Skin of body (tissue), 3 donors: ENCODE data around the gene CCK. TPM values are rescaled to one million over a fixed set of nuclear protein-coding genes. Genes with fewer than 3 reads are reported as not detected.

ENCODE experiments used
- DNase-seq: peaks from one replicate; lab custom pipeline; 2025; lab: John Stamatoyannopoulos, UW
- small RNA-seq: library from RNA; depleted of rRNA; stranded (forward); fragments of <200 nt; gene quantifications from one replicate; pipeline ENCODE3, GENCODE V24; 2014; ENCODE audit warnings: low replicate concordance
- total RNA-seq: library from RNA; depleted of rRNA; stranded (reverse); fragments of >200 nt; gene quantifications from one replicate; pipeline ENCODE4 v1.2.3, GENCODE V29; 2014

The CCK gene
- total RNA-seq, 1 donor from 2014 or later, result 1.6 TPM

DNA sequence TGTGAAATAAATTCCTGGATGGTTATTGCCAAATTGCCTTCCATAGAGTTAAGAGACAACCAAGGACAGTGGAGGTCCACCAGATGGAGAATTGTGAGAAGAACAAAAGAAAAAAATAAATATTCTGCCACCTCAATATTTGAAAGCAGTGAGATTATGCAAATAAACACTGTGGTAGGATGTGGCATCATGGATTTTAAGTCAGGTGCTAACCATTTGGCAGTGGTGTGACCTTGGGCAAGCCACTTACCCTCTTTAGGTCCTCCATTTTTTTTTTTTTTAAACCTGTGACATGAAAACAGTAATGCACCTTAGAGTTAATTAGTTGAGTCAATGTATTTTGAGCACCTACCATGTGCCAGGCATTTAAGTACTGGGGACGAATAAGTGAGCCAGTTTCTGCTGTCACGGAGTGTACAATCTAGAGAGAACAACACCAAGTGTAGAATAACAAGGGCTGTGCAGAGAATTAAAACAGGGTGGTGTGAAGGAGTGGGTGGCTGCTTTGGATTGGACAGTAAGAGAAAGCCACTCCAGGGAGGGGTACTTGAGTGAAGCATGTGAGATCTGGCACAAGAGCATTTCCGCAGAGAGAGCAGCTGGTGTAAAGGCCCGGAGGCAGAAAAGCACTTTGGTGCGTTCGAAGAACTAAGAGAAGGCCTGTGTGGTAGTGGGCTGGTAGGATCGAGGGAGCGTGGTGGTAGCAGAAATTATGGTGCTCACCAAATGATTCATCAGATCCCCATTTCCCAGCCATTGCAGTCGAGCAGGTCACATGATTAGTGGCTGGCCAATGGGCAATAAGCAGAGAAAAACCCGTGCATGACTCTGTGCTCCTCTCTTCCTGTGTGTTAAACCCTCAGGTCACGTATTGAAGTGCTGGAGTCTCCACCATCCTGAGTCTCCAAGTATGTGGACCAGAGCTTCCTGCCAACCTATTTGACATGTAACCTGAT is 39.2 kb downstream of the CCK start:
- no peak for DNase-seq

DNA sequence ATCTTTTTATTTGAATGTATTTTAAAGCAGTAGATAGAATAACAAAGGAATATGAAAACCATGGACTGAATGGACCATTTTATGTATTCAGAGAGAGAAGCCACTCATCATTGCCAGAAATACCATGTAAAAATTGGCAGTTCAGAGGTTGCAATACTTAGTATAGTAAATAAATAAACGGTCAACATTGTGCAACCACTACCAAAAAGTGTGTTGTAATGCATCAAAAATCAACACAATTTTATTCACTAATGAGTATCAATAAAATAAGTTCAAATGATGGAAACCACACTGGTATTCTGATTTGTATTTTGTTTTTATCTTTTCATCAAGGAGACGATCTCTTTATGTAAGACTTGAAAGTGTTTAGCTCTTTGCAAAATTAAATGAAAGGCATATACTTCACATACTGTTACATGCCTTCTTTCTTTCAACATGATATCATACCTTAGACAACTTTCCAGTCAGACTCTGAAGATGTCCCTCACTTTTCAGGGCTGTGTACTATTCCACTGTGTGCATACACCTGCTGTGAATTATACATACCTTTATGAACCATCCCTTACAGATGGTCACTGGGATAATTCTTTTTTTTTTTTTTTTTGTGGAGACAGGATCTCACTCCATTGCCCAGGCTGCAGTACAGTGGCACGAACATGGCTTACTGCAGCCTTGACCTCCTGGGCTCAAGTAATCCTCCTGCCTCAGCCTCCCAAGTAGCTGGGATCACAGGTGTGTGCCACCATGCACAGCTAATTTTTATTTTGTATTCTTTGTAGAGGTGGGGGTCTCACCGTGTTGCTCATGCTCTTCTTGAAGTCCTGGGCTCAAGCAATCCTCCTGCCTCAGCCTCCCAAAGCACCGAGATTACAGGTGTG is 40.3 kb downstream of the CCK start:
- DNase-seq, result no peak

DNA sequence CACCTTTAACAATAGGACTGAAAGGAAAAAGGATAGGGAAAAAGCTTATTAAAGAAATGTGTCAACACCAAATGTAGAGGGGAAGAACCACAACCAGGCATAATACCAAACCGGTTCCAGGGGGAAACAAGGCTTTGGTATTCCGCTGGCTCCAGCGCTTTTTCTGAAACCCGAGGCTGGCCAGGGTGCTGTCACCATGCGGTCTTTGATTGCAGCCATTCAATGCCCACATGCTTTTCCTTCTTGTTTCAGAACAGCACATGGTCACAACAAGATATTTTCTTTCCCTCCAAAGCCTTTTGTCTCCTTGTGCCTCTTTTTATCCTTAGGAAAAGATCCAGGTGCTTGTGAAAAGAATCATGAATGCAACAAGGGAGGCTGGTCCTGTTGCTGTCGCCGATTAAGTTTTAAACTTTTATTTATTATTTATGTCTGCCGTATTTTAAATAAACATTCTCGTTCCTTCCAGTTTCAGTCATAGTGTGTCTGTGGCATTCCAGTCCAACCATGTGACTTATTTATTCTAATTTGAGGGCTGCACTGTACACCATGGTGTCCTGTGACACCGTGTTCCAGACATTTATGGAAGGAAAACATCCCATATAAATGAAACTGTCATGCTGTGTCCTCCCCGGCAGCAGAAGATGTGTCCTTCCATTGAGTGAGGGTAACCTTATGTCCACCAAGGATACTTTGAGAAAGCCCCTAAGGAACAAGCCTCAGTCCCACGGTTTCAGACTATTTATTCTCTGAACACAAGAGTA is 41.1 kb downstream of the CCK start:
- DNase-seq, result no peak

DNA sequence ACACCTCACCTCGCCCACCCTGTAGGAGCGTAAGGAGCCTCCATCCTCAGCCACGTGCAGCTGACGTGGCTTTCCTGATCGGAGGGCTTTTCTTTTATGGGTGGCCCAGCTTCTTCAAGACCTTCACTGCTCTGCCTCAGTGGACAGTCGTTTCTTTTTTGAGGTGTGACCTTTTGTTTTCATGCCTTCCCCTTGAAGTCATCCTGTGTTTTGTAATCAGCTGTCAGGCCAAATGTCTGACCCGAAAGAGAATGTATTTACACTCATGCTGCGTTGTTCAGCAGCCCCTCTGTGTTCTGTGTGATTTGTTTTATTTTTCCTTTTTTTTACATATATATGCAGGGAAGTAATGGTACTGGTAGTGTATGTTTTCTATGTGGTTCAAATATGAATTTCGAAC is 41.8 kb downstream of the CCK start:
- DNase-seq, result no peak

DNA sequence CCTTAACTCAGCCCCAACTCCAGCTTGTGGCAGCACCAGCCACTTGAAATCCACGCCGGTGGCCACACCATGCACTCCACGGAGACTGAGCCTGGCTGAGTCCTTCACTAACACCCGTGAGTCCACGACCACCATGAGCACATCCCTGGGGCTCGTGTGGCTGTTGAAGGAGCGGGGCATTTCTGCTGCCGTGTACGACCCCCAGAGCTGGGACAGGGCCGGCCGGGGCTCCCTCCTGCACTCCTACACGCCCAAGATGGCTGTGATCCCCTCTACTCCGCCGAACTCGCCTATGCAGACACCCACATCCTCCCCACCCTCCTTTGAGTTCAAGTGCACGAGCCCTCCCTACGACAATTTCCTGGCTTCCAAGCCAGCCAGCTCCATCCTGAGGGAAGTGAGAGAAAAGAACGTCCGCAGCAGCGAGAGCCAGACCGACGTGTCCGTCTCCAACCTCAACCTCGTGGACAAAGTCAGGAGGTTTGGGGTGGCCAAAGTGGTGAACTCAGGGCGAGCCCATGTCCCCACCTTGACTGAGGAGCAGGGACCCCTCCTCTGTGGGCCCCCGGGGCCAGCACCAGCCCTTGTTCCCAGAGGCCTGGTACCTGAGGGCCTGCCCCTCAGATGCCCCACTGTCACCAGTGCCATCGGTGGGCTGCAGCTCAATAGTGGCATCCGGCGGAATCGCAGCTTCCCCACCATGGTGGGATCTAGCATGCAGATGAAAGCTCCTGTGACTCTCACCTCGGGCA is 42.9 kb downstream of the CCK start:
- no peak for DNase-seq

DNA sequence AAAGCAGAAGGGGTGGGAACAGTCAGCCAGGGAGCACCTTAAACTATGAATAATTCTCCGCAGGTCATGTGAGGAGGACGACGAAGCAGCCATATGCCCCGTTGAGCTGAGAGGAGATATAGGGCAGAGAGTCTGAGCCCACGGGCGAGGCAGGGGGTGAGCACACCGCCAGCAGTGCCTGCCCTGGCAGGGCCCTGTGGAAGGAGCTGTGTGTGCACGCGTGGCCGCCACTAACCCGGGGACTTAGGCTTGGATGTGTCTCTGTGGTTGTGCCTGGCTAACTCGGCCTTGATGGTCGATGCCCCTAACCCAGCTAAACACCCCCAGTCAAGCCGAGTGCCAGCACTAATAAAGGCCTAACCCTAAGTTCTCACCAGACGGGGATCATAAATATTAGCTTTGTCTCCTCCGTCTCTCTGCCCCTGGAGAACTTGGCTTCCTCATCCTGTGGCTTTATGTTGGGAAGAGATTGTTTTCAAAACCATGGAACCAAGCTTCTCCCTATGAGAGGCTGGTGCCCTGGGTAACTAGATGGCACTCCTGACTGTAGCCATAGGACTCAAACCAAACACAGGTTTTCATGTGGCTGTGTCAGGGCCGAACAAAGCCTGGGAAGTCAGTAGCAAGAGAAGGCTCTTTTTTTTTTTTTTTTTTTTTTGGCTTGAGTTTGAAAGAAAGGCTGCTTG is 45.4 kb downstream of the CCK start:
- DNase-seq, result no peak

DNA sequence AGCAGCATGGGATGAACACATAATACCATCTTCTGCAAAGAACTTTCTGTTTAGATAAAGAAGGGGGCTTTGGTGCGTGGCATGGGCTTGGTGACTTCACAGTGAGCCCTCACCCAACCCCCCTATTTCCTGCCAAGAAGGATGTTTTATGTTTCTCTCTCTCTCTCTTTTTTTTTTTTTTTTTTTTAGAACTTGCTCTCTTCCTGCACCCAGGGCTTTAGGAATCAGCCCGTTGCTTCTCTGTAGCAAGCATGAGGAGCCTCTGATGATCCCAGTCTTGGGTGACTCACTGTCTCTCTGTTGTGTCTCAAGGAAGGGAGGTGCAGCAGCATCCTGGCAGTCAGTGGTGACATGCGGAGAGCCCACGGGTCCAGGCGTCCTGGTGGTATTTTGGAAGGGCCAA is 49.1 kb downstream of the CCK start:
- no peak for DNase-seq

DNA sequence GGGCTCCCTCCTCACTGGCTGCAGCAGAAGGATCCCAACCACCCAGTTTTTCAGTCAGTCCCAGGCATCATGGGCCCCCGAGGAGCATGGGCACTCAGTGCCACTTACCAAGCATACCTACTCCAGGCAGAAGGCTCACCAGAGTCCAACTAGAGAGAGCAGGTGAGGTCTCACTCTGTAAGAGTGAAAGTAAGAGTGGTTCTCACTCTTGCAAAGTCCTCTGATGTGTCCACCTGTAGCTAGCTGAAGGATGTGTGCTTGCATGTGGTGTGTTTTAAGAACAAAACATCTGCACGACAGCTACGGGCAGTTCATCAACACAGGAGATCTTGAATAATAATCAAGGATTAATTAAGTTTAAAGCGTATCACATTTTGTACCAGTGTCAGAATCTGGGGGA is 49.7 kb downstream of the CCK start:
- DNase-seq, result no peak

DNA sequence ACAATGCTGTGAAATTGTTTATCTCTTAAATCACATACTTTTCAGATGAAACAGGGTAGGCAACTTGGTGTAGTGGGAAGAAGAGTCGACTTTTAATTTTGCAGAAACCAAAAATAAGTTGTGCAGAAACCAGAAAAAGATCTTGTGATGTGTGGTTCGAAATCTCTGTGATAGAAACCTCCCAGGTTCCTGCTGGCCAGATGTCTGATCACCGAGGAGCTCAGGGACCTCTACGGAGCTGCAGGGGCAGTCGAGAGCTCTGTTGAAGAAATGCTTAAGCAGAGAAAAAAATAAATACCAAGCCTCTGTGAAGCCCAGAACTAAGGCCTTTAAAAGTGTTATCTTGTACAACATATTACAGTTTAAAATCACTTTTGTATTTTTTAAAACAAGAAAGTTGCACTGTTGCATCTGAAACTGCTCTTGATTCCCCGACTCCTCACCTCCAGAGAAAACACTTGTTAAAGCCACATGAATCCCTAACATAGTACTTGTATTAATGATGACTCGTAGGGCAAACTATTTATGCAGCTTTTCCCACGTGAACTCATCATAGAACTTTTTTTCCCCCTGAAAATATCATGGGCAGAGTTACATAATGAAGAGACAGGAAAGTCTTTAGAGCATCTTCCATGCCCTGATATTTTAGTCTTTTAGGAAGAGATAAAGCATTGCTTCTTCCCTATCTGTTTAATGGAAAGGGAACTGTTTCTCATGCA is 51.3 kb downstream of the CCK start:
- no peak for DNase-seq

DNA sequence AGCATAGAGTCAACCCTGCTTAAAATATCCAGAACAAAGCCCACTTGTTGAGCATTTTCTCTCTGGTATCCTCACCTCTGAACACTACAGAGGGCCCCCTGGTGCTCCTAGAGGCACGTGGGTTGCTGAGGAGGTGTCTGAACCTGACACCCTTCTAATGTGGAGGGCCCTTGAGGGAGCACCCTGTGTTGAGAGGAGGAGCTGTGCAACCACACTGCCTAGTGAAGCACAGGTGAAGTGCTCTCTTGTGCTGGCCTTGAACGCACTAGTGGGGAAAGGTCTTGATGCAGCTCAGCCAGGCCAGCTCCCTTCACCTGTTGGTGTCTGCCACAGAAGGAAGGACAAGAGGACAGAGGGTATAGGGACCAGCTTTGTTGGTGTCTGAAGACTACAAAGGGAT is 51.9 kb downstream of the CCK start:
- DNase-seq, result no peak

DNA sequence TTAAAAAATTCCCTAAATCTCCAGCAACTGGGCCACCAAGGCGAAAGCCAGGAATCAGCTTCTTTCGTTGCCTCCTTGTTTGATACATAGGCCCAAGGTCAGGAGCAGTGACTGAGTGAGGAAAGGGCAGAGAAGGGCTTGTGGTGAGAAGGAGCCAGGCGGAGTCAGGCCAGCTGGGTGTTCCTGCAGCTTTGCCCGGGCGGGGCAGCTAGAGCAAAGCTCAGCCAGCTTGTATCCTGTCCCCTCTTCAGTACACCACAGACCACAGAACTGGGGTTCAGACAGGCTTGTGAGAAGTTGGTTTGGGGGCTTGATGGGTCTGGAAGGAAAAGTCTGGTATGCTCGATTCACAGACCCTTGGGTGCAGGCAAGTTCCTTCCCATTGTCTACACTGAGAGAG is 52.6 kb downstream of the CCK start:
- DNase-seq, result no peak

DNA sequence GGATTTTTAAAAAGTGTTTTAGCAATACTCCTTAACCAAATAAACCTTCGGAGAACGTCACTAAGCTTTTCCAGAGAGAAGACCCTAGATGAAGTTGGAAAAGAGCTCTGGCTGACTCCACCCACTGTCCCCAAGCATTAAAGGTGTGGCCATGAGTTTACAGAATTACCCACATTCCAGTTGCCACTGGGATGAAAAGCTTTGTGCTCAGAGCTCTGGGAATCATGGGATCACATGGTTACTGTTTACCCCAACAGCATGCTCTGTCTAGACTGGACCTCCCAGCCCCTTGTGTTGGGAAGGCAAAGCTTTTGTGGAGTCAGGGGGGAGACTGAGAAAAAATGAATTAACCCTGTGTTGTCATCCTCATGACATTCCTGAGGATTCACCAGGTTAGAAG is 55.3 kb downstream of the CCK start:
- DNase-seq, result no peak

DNA sequence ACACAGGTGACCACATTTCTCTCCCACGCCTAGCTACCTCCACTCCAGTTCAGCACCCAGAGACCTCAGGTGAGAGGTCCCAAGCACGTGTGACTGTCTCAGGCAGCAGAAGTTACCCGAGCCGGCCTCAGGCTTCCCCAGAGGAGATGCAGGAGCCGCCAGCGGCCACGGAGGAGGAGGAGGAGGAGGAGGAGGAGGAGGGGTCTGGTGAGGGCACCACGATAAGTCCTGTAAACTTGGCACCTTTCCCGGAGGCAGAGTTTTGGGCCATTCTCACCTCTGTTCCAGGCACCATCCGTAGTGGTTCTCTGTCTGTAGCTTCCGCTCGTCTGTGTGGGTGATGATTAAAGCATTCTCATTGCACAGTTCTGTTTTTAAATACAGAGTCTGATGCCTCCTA is 56.1 kb downstream of the CCK start:
- DNase-seq, result no peak

Small RNAs within 50 kb of the gene (small RNA-seq; reads per million reads assigned to genes)
- not detected for gene RNU4-78P

Other genes with a start within 250 kb of the CCK start
- 36.4 TPM for gene TRAK1, start 174.8 kb downstream of the CCK start, total RNA-seq
- not detected for gene LYZL4, start 144.4 kb upstream of the CCK start, total RNA-seq
- 10.1 TPM for gene VIPR1, start 236.5 kb upstream of the CCK start, total RNA-seq